ENCODE data around the gene CPPED1. TPM values are rescaled to one million over a fixed set of nuclear protein-coding genes. Genes with fewer than 3 reads are reported as not detected.

CPPED1 gene
- total and polyA plus RNA-seq, 2 of the 4 experiments (the other 2 are of a cell fraction), result 5.1 to 6.5 TPM

- Histone ChIP-seq H2BK5ac (ENCODE audit: low read depth, low read length, poor library complexity, severe bottlenecking) (no peak overlapping the region), H3K4me3 (ENCODE audit: insufficient read depth, low read depth, low read length) (no peak overlapping the region), H3K14ac (replicated peaks; ENCODE audit: low read depth, low read length) (no peak overlapping the region), H2BK15ac (ENCODE audit: low read depth, low read length) (no peak overlapping the region), H4K20me1 (ENCODE audit: insufficient read depth, low read length) (no peaks in the 10 kb centered on the region), H3K4me2 (ENCODE audit: low read depth, low read length) (no peak overlapping the region), H3K9me3 (ENCODE audit: control insufficient read depth, insufficient read depth, low read length) (no peaks in the 10 kb centered on the region), H3K23ac (ENCODE audit: low read depth, low read length) (no peak overlapping the region), H3K27me3 (ENCODE audit: control insufficient read depth, insufficient read depth, low read length) (no peaks in the 10 kb centered on the region), H3K4me1 (ENCODE audit: control insufficient read depth, insufficient read depth, low read length) (no peaks in the 10 kb centered on the region), H2BK120ac (ENCODE audit: low read depth, low read length) (no peak overlapping the region), H2AK5ac (ENCODE audit: low read depth, low read length) (no peak overlapping the region), H3K9me1 (ENCODE audit: insufficient read depth, low read length) (no peaks in the 10 kb centered on the region), H3K18ac (ENCODE audit: low read depth, low read length) (no peak overlapping the region), H4K5ac (ENCODE audit: low read depth, low read length) (no peak overlapping the region), H2AK9ac (replicated peaks; ENCODE audit: low read depth, low read length, poor library complexity) (no peak overlapping the region), H3K56ac (ENCODE audit: extremely low read depth, insufficient read depth, low read length) (no peak overlapping the region), H3K9ac (ENCODE audit: low read depth, low read length) (no peak overlapping the region), H3K79me1 (ENCODE audit: low read depth in 1 of 2, low read length in 2 of 2) (no peaks in the 10 kb centered on the region), H4K8ac (ENCODE audit: low read depth in 2 of 2, low read length in 2 of 2) (no peak overlapping the region), H2BK20ac (ENCODE audit: low read depth, low read length) (no peak overlapping the region), H4K91ac (ENCODE audit: insufficient read depth, low read depth, low read length) (no peak overlapping the region), H2AFZ (replicated peaks; ENCODE audit: low read length, poor library complexity) (no peak overlapping the region), H3K36me3 (ENCODE audit: control insufficient read depth, insufficient read depth, low read length) (no peaks in the 10 kb centered on the region), H3K27ac (ENCODE audit: insufficient read depth, low read length) (no peak overlapping the region), H3K4ac (ENCODE audit: low read depth, low read length) (no peak overlapping the region)
- DNase-seq (no peak), ATAC-seq (ENCODE audit: low read depth) (no peak)
- no CpG with 5 or more reads among the region's 14 CpGs for WGBS, 2 experiments (ENCODE audit: extremely low coverage in 2 of 2, insufficient read length in 1 of 2)
- ChIA-PET CTCF (no interaction called here), POLR2A (ENCODE audit: unreplicated experiment) (no interaction called here)
- no TSS peak for BruUV-seq (replicated peaks)
- TF ChIP-seq CTCF (conservative IDR thresholded peaks at IDR 0.05; ENCODE audit: low read depth, low read length) (no peak), RCOR1 (IDR thresholded peaks at IDR 0.05; ENCODE audit: insufficient replicate concordance, low read length) (no peak), BHLHE40 (IDR thresholded peaks at IDR 0.05; ENCODE audit: low read depth, low read length) (no peak), USF2 (IDR thresholded peaks at IDR 0.05; ENCODE audit: low read depth, low read length) (no peak), NFE2L2 (IDR thresholded peaks at IDR 0.05; ENCODE audit: low read depth, low read length) (no peak), ELK1 (IDR thresholded peaks at IDR 0.05; ENCODE audit: borderline replicate concordance, low read depth, low read length) (no peak), SMC3 (IDR thresholded peaks at IDR 0.05; ENCODE audit: low read depth, low read length) (no peak), CHD1 (IDR thresholded peaks at IDR 0.05; ENCODE audit: low read depth, low read length) (no peak), CEBPB (IDR thresholded peaks at IDR 0.05; ENCODE audit: low read depth, low read length) (no peak), MAZ (IDR thresholded peaks at IDR 0.05; ENCODE audit: borderline replicate concordance, low read depth, low read length) (no peak), MXI1 (IDR thresholded peaks at IDR 0.05; ENCODE audit: borderline replicate concordance, low read depth, low read length) (no peak), POLR2A (IDR thresholded peaks at IDR 0.05; ENCODE audit: low read depth, low read length) (no peak), FOS (IDR thresholded peaks at IDR 0.05; ENCODE audit: low read depth, low read length) (no peak)
- in situ Hi-C loops (cut with MboI; ENCODE audit: low sequenced_read_pairs) (no loop called here), dilution Hi-C loops (cut with HindIII; ENCODE audit: low sequenced_read_pairs, unreplicated experiment) (no loop called here), intact Hi-C loops (cut with micrococcal nuclease) (no loop called here)
Observed at GRCh38 chr16:12613992-12614661, 189.6 kb downstream of the CPPED1 start.

Data from IMR-90 (cell line).